ENCODE data around the gene DNAJC24.

The DNAJC24 gene

DNA sequence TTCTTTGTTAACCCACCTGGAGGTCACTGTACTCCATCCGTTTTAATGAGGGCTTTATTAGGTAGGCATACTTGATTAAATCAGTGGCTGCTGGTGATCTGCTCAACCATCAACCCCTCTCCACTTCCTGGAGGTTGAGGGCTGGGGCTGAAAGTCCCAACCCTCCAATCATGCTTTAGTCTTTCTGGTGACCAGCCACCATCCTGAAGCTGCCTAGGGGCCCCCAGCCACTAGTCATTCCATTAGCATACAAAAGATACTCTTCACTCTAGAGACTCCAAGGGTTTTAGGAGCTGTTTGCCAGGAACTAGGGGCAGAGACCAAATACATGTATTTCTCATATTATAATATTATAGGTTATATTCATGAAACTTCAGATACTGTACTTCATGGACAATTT lies 13.5 kb downstream of the DNAJC24 start:
- H3K4me1 Mint-ChIP-seq: peaks cover 25% of the 10 kb centered on the region
- no peaks in the 10 kb centered on the region for H3K9me3 Mint-ChIP-seq
- H3K36me3 Mint-ChIP-seq: peaks cover 5% of the 10 kb centered on the region
- no peak for DNase-seq (ENCODE audit: low spot score in 2 of 2)
- no peak overlapping the region for H3K4me3 Mint-ChIP-seq
- no peak for ATAC-seq
- no peak overlapping the region for H3K27ac Mint-ChIP-seq

DNA sequence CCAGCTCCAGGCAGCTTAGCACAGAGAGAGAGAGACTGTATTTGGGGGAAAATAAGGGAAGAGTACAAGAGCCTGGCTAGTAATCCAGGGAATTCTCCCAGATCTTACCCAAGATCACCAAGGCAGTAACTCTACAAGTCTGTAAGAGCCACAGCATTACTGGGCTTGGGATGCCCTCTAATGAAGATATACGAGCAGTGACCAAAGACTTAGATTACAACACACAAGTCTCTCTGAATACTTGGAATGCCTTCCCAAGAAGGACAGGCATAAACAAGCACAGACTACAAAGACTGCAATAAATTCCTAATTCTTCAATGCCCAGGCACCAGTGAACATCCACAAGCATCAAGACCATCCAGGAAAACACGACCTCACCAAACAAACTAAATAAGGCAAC lies 17.7 kb downstream of the DNAJC24 start:
- Mint-ChIP-seq H3K4me1 (peaks cover 22% of the 10 kb centered on the region), H3K27ac (no peak overlapping the region)
- DNase-seq (ENCODE audit: low spot score in 2 of 2): no peak

DNA sequence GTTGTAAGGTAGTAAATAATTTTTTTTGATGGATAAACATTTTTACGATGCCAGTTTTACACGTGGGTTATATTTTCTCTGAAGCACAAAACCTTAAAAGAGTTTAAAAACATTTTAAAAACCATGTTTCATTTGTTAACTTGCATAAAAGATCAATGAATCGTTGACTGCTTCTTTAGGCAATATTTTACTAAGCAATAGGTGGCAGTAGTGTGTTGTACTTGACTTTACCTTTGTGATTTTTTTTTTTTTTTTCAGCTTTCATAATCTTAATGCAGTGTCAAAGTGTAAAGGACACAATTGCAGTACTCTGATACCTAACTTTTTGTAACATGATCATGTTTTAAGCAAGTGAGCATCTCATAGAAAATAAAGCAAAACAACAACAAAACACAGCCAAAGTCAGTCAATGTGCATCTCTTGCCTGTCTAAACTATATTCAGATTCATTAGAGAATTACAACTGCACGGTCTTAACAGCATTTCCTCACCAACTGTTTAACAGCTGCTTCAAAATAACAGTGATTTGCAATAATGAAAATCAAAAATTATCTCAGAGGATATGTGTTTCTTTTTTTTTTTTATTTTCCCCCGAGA lies 27.7 kb downstream of the DNAJC24 start:
- Mint-ChIP-seq H3K27ac (no peak overlapping the region), H3K4me3 (no peak overlapping the region), H3K4me1 (no peaks in the 10 kb centered on the region), H3K36me3 (peaks cover 9% of the 10 kb centered on the region), H3K9me3 (no peaks in the 10 kb centered on the region)
- ATAC-seq (no peak), DNase-seq (ENCODE audit: low spot score in 2 of 2) (no peak)

More for the DNA sequence above, 17.7 kb downstream of the DNAJC24 start:
- Mint-ChIP-seq H3K36me3 (no peaks in the 10 kb centered on the region), H3K9me3 (no peaks in the 10 kb centered on the region), H3K4me3 (no peak overlapping the region)
- ATAC-seq: no peak

DNA sequence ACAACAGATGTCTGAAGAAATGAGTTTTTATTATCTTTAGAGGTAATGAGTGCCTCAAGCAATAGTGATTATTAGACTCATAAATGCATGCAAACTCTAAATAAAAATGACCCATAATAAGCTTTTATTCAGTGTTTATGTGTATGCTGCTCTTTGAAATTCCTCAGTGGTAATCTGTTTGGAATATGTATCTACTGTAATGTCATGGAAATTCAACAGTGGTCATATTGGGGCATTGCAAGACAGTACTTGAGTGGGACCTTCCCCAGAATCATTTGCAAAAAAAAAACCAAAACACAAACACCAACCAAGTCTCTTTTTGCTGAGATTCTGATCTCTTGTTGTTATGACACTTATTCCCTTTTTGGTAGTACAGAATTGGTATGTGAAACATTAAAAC lies 35.0 kb downstream of the DNAJC24 start:
- Mint-ChIP-seq H3K4me3 (no peak overlapping the region), H3K4me1 (peaks cover 5% of the 10 kb centered on the region), H3K9me3 (no peaks in the 10 kb centered on the region), H3K36me3 (peaks cover 5% of the 10 kb centered on the region), H3K27ac (no peak overlapping the region)
- DNase-seq (ENCODE audit: low spot score in 2 of 2) (no peak), ATAC-seq (no peak)

GRCh38 chr11:31408201-31408600 lies 38.5 kb downstream of the DNAJC24 start:
- ATAC-seq (peak; percentile 93), DNase-seq (ENCODE audit: low spot score in 2 of 2) (no peak)
- Mint-ChIP-seq H3K36me3 (no peaks in the 10 kb centered on the region), H3K9me3 (peaks cover 2% of the 10 kb centered on the region), H3K27ac (no peak overlapping the region), H3K4me1 (peaks cover 5% of the 10 kb centered on the region), H3K4me3 (no peak overlapping the region)

DNA sequence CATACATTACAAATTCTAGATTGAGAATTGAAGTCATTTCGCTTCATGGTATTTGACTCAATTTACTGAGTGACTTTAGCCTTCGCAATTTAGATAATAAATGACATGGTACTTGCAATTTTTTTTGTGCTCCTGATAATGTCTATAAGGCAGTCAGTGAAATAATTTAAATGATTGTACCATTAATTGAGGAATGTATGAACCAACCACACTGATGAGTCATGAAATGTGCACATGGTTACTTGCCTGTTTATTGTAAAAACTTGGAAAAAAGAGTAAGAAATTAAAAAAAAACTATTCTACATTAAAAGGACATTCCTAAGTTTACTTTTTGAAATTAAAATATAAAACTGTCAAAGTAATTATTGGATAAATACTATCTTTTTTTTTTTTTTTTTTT lies 43.3 kb downstream of the DNAJC24 start:
- no peak for DNase-seq (ENCODE audit: low spot score in 2 of 2)
- Mint-ChIP-seq H3K9me3 (peaks cover 2% of the 10 kb centered on the region), H3K36me3 (no peaks in the 10 kb centered on the region), H3K4me1 (peaks cover 3% of the 10 kb centered on the region), H3K27ac (no peak overlapping the region), H3K4me3 (no peak overlapping the region)
- no peak for ATAC-seq

DNA sequence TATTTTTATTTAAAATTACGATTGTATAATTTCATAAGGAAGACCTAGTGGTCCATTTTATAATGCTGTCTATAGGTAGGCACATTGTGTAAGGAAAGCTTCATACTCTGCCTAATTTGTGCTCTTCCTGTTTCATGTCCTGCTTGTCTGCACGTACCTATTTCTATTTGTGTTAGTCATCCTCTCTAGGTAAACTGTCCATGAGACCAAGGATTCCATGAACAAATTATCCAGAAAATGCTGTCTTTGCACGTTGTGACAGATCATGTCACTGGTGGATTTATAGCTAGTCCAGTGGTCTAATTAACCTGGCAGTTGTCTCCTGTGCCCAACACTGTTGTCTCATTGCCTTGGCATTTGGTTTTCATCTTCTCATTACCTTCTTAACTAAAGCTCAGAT lies 44.7 kb downstream of the DNAJC24 start:
- ATAC-seq: no peak
- Mint-ChIP-seq H3K36me3 (no peaks in the 10 kb centered on the region), H3K9me3 (peaks cover 2% of the 10 kb centered on the region), H3K27ac (no peak overlapping the region), H3K4me1 (no peaks in the 10 kb centered on the region), H3K4me3 (no peak overlapping the region)
- no peak for DNase-seq (ENCODE audit: low spot score in 2 of 2)

GRCh38 chr11:31415435-31415834 lies 45.8 kb downstream of the DNAJC24 start:
- Mint-ChIP-seq H3K36me3 (no peaks in the 10 kb centered on the region), H3K4me1 (no peaks in the 10 kb centered on the region), H3K9me3 (peaks cover 2% of the 10 kb centered on the region), H3K4me3 (no peak overlapping the region), H3K27ac (no peak overlapping the region)
- no peak for ATAC-seq
- DNase-seq (ENCODE audit: low spot score in 2 of 2): no peak

GRCh38 chr11:31417357-31417756 lies 47.7 kb downstream of the DNAJC24 start:
- no peaks in the 10 kb centered on the region for H3K36me3 Mint-ChIP-seq
- H3K4me3 Mint-ChIP-seq: no peak overlapping the region
- H3K27ac Mint-ChIP-seq: no peak overlapping the region
- no peaks in the 10 kb centered on the region for H3K4me1 Mint-ChIP-seq
- no peaks in the 10 kb centered on the region for H3K9me3 Mint-ChIP-seq
- DNase-seq (ENCODE audit: low spot score in 2 of 2) (no peak), ATAC-seq (no peak)

- Mint-ChIP-seq H3K9me3 (no peaks in the 10 kb centered on the region), H3K4me3 (no peak overlapping the region), H3K36me3 (no peaks in the 10 kb centered on the region), H3K4me1 (no peaks in the 10 kb centered on the region), H3K27ac (no peak overlapping the region)
- DNase-seq (ENCODE audit: low spot score in 2 of 2) (no peak), ATAC-seq (no peak)
Observed at GRCh38 chr11:31417816-31418215, 48.2 kb downstream of the DNAJC24 start.

GRCh38 chr11:31419138-31419537 lies 49.5 kb downstream of the DNAJC24 start:
- ATAC-seq: no peak
- H3K4me1 Mint-ChIP-seq: no peaks in the 10 kb centered on the region

GRCh38 chr11:31419669-31420068 lies 50.0 kb downstream of the DNAJC24 start:
- DNase-seq (ENCODE audit: low spot score in 2 of 2) (no peak), ATAC-seq (no peak)
- H3K4me1 Mint-ChIP-seq: no peaks in the 10 kb centered on the region

More at GRCh38 chr11:31419138-31419537, 49.5 kb downstream of the DNAJC24 start:
- DNase-seq (ENCODE audit: low spot score in 2 of 2): no peak
- Mint-ChIP-seq H3K4me3 (no peak overlapping the region), H3K27ac (no peak overlapping the region), H3K36me3 (no peaks in the 10 kb centered on the region), H3K9me3 (no peaks in the 10 kb centered on the region)

GRCh38 chr11:31421820-31422219 lies 52.2 kb downstream of the DNAJC24 start:
- DNase-seq (ENCODE audit: low spot score in 2 of 2) (no peak), ATAC-seq (no peak)
- Mint-ChIP-seq H3K4me3 (no peak overlapping the region), H3K9me3 (no peaks in the 10 kb centered on the region), H3K4me1 (no peaks in the 10 kb centered on the region), H3K27ac (no peak overlapping the region), H3K36me3 (peaks cover 5% of the 10 kb centered on the region)

More at GRCh38 chr11:31419669-31420068, 50.0 kb downstream of the DNAJC24 start:
- no peak overlapping the region for H3K4me3 Mint-ChIP-seq
- H3K36me3 Mint-ChIP-seq: no peaks in the 10 kb centered on the region
- no peaks in the 10 kb centered on the region for H3K9me3 Mint-ChIP-seq
- no peak overlapping the region for H3K27ac Mint-ChIP-seq

- no peak overlapping the region for H3K4me3 Mint-ChIP-seq
Observed at GRCh38 chr11:31422703-31423102, 53.0 kb downstream of the DNAJC24 start.

GRCh38 chr11:31424652-31425051 lies 55.0 kb downstream of the DNAJC24 start:
- DNase-seq (ENCODE audit: low spot score in 2 of 2): no peak
- H3K9me3 Mint-ChIP-seq: no peaks in the 10 kb centered on the region
- H3K27ac Mint-ChIP-seq: no peak overlapping the region
- H3K36me3 Mint-ChIP-seq: peaks cover 24% of the 10 kb centered on the region
- H3K4me3 Mint-ChIP-seq: no peak overlapping the region
- no peak for ATAC-seq
- H3K4me1 Mint-ChIP-seq: no peaks in the 10 kb centered on the region

More at GRCh38 chr11:31422703-31423102, 53.0 kb downstream of the DNAJC24 start:
- H3K4me1 Mint-ChIP-seq: no peaks in the 10 kb centered on the region
- ATAC-seq (no peak), DNase-seq (ENCODE audit: low spot score in 2 of 2) (no peak)
- peaks cover 12% of the 10 kb centered on the region for H3K36me3 Mint-ChIP-seq
- H3K9me3 Mint-ChIP-seq: no peaks in the 10 kb centered on the region
- H3K27ac Mint-ChIP-seq: no peak overlapping the region

- DNase-seq (ENCODE audit: low spot score in 2 of 2) (no peak), ATAC-seq (no peak)
- Mint-ChIP-seq H3K9me3 (no peaks in the 10 kb centered on the region), H3K4me3 (no peak overlapping the region), H3K27ac (no peak overlapping the region), H3K4me1 (no peaks in the 10 kb centered on the region), H3K36me3 (peaks cover 34% of the 10 kb centered on the region)
Observed at GRCh38 chr11:31433851-31434250, 64.2 kb downstream of the DNAJC24 start.
